Astrocyte (in vitro differentiated cells and primary cell): ENCODE measurements around the gene GID8.

Experiments
- CTCF ChIP-seq: IDR thresholded peaks from 2 replicates; pipeline ENCODE4 v1.5.1; 2011; ENCODE audit warnings: low read depth, mild to moderate bottlenecking, inconsistent platforms, low read length, moderate library complexity; ENCODE audit not compliant: insufficient read depth
- EZH2 ChIP-seq: IDR thresholded peaks from 2 replicates; pipeline ENCODE4 v1.6.1; 2012; ENCODE audit warnings: mild to moderate bottlenecking, low read length, inconsistent platforms; ENCODE audit not compliant: insufficient read depth

DNA sequence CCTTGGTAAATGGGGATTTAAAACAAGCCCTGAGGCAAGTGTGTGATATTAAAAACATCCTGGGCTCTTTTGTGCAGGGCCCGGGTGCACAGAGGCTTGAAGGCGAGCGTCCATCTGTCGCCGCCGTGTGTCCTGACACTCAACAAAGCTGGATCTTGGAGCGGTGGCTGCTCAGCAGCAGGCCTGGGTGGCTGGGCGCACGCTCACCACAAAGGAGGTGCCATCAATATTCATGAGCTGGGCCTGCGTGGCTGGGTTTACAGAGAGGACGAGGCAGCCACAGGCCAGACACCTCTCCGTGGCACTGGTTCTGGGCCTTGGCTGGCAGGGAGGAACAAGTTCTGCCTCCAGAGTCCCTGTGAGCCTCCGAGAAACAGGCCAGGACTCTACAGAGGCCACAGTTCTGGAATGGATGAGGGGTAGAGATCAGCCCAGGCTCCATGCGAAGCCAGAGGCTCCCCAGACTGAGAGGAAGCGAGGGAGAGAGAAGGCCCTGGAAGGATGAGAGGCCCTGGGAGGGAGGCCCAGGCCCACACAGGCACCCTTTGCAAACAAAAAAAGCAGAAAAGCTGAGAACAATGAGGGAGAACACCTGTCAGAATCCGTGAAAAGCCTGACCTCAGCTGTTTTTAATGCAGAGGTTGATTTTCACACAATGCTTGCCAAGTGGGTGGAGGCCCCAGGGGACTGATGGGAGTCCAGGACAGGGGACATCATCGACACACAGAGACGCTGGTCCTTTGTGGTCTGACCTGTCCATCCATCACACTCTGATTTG lies 46.9 kb downstream of the GID8 start:
- TF ChIP-seq CTCF (no peak), EZH2 (no peak)
